ENCODE results near the gene FCN1.

Gene FCN1

GRCh38 chr9:134917431-134918373, at the start of gene FCN1:
FCN1 (minus strand) TSS chr9:134917912; CDS start chr9:134917871, 41 bp downstream.
- TF ChIP-seq TSHZ2 (CRISPR knock-in tag; IDR thresholded peaks at IDR 0.05) = no peak
- no peak for TF ChIP-seq ARNTL (CRISPR knock-in tag; IDR thresholded peaks at IDR 0.05; ENCODE audit: borderline replicate concordance, low read depth)
- TF ChIP-seq SNAI2 (CRISPR knock-in tag; IDR thresholded peaks at IDR 0.05) = no peak
- no peak for TF ChIP-seq GLIS3 (CRISPR knock-in tag; IDR thresholded peaks at IDR 0.05)
- no peak for TF ChIP-seq CSDC2 (CRISPR knock-in tag; IDR thresholded peaks at IDR 0.05)
- TF ChIP-seq ZFP30 (CRISPR knock-in tag; IDR thresholded peaks at IDR 0.05) = no peak
- TF ChIP-seq ESRRG (CRISPR knock-in tag; IDR thresholded peaks at IDR 0.05) = no peak
- ATAC-seq = no peak

GRCh38 chr9:134966697-134967546, 49.2 kb upstream of the FCN1 start:
- no peak for ATAC-seq
- TF ChIP-seq CSDC2 (CRISPR knock-in tag; IDR thresholded peaks at IDR 0.05) (no peak), OSR1 (CRISPR knock-in tag; IDR thresholded peaks at IDR 0.05) (no peak), ZNF8 (CRISPR knock-in tag; IDR thresholded peaks at IDR 0.05) (no peak), TSHZ2 (CRISPR knock-in tag; IDR thresholded peaks at IDR 0.05) (no peak)

GRCh38 chr9:134966270-134966669, 48.6 kb upstream of the FCN1 start:
- ATAC-seq = no peak
- TF ChIP-seq RARB (CRISPR knock-in tag; IDR thresholded peaks at IDR 0.05) (no peak), ZC3H10 (CRISPR knock-in tag; IDR thresholded peaks at IDR 0.05) (no peak), ESRRG (CRISPR knock-in tag; IDR thresholded peaks at IDR 0.05) (no peak), TOX (CRISPR knock-in tag; IDR thresholded peaks at IDR 0.05; ENCODE audit: borderline replicate concordance) (no peak), POU6F1 (CRISPR knock-in tag; IDR thresholded peaks at IDR 0.05; ENCODE audit: borderline replicate concordance, low read depth) (no peak), OSR1 (CRISPR knock-in tag; IDR thresholded peaks at IDR 0.05) (no peak), ZNF70 (CRISPR knock-in tag; IDR thresholded peaks at IDR 0.05) (no peak), CSDC2 (CRISPR knock-in tag; IDR thresholded peaks at IDR 0.05) (no peak), PATZ1 (CRISPR knock-in tag; IDR thresholded peaks at IDR 0.05; ENCODE audit: borderline replicate concordance) (no peak), ARNTL (CRISPR knock-in tag; IDR thresholded peaks at IDR 0.05; ENCODE audit: borderline replicate concordance, low read depth) (no peak)

GRCh38 chr9:134965851-134966250, 48.1 kb upstream of the FCN1 start:
- TF ChIP-seq ZC3H10 (CRISPR knock-in tag; IDR thresholded peaks at IDR 0.05) (no peak), GLIS3 (CRISPR knock-in tag; IDR thresholded peaks at IDR 0.05) (no peak), ISL1 (CRISPR knock-in tag; IDR thresholded peaks at IDR 0.05) (no peak), BACH2 (CRISPR knock-in tag; IDR thresholded peaks at IDR 0.05; ENCODE audit: borderline replicate concordance) (no peak), PATZ1 (CRISPR knock-in tag; IDR thresholded peaks at IDR 0.05; ENCODE audit: borderline replicate concordance) (no peak), RARB (CRISPR knock-in tag; IDR thresholded peaks at IDR 0.05) (no peak), ZNF8 (CRISPR knock-in tag; IDR thresholded peaks at IDR 0.05) (no peak), POU6F1 (CRISPR knock-in tag; IDR thresholded peaks at IDR 0.05; ENCODE audit: borderline replicate concordance, low read depth) (no peak), CSDC2 (CRISPR knock-in tag; IDR thresholded peaks at IDR 0.05) (no peak), ZNF565 (CRISPR knock-in tag; conservative IDR thresholded peaks at IDR 0.05; ENCODE audit: low read depth) (no peak), TOX (CRISPR knock-in tag; IDR thresholded peaks at IDR 0.05; ENCODE audit: borderline replicate concordance) (no peak)
- no peak for ATAC-seq

All from SK-N-SH treated with all-trans-retinoic acid at 6 μM for 48 hours (cell line).